Natural killer cell (primary cell): Measurements from ENCODE around the gene CRIM1. TPM values are rescaled to one million over a fixed set of nuclear protein-coding genes. Genes with fewer than 3 reads are reported as not detected.

ENCODE experiments used
- ATAC-seq, 3 donors: fragments of 150-1000 bp in 2 of 3; fragments of 200-7000 bp in 1 of 3; cut with Tn5 transposase; 1 replicate in 1 of 3; 2 replicates in 2 of 3; pipeline ENCODE4 v1.10.0; 2021; ENCODE audit warnings: mild to moderate bottlenecking in 2 of 3, moderate library complexity in 2 of 3
- DNase-seq, 2 donors: peaks; one replicate each; pipeline versions ENCODE4 v3.0.0 to v3.0.0-alpha.2; 2013 to 2021; ENCODE audit warnings: mixed read lengths in 1 of 2
- H3K27ac ChIP-seq: one replicate; pipeline ENCODE4 v1.5.1; 2013; ENCODE audit warnings: mild to moderate bottlenecking, low read length
- H3K27me3 ChIP-seq: one replicate; pipeline ENCODE4 v1.6.1; 2013; ENCODE audit warnings: low read length; ENCODE audit not compliant: control insufficient read depth, insufficient read depth
- H3K36me3 ChIP-seq: one replicate; pipeline ENCODE4 v1.6.1; 2013; ENCODE audit warnings: low read length; ENCODE audit not compliant: control insufficient read depth, insufficient read depth
- H3K4me1 ChIP-seq: one replicate; pipeline ENCODE4 v1.6.1; 2013; ENCODE audit warnings: low read length; ENCODE audit not compliant: control insufficient read depth, insufficient read depth
- H3K4me3 ChIP-seq: one replicate; pipeline ENCODE4 v1.5.1; 2013; ENCODE audit warnings: low read length
- H3K9me3 ChIP-seq: one replicate; pipeline ENCODE4 v1.6.1; 2013; ENCODE audit warnings: low read length; ENCODE audit not compliant: control insufficient read depth, insufficient read depth
- H3K27ac Mint-ChIP-seq, 2 donors: one replicate each; pipeline ENCODE4 v1.8.0; 2022; ENCODE audit warnings: mild to moderate bottlenecking in 2 of 2, mixed read lengths in 2 of 2, moderate library complexity in 1 of 2
- H3K27me3 Mint-ChIP-seq, 2 donors: one replicate each; pipeline ENCODE4 v1.8.0; 2022; ENCODE audit warnings: low read depth in 2 of 2, mixed read lengths in 2 of 2
- H3K36me3 Mint-ChIP-seq: one replicate; pipeline ENCODE4 v1.8.0; 2022; ENCODE audit warnings: mixed read lengths
- H3K4me1 Mint-ChIP-seq, 2 donors: one replicate each; pipeline ENCODE4 v1.8.0; 2022; ENCODE audit warnings: mixed read lengths in 2 of 2
- H3K4me3 Mint-ChIP-seq: one replicate; pipeline ENCODE4 v1.8.0; 2022; ENCODE audit warnings: mild to moderate bottlenecking, moderate library complexity, mixed read lengths
- H3K9me3 Mint-ChIP-seq, 2 donors: one replicate each; pipeline ENCODE4 v1.8.0; 2022; ENCODE audit warnings: mixed read lengths in 2 of 2
- CTCF ChIP-seq: fragments of 200-600 bp; IDR thresholded peaks from one replicate; pipeline ENCODE4 v1.8.0; 2022; ENCODE audit warnings: antibody characterized with exemption
- WGBS: methylation state at CpG from one replicate; pipeline ENCODE4 v1.1.7; 2013; ENCODE audit warnings: missing lambda C conversion rate; ENCODE audit not compliant: insufficient coverage; 5-methylcytosine and 5-hydroxymethylcytosine counted together
- intact Hi-C: fragments of 100-400 bp; cut with micrococcal nuclease; formaldehyde crosslinking; loops from one replicate; pipeline ENCODE4 v1.14.2; 2022
- total RNA-seq, 4 donors: library from RNA; stranded (reverse); fragments of 120-200 nt in 1 of 4; gene quantifications; one replicate each; pipeline versions ENCODE4 v1.2.3 to v1.2.4, GENCODE V29; 2013 to 2022

CRIM1 gene
- total RNA-seq, 3 donors from 2014 or later (not counting 1 experiment from before 2014, with no cell fraction given), result 19.3 to 34.1 (median 32.9) TPM

- H3K4me1 Mint-ChIP-seq, result peaks cover 3% of the 10 kb centered on the region in 2 donors
- intact Hi-C loops, result no loop called here
- no peak overlapping the region for H3K27ac ChIP-seq
- H3K27me3 Mint-ChIP-seq, result no peaks in the 10 kb centered on the region
- no peaks in the 10 kb centered on the region for H3K9me3 ChIP-seq
- no peaks in the 10 kb centered on the region for H3K9me3 Mint-ChIP-seq
- H3K4me3 Mint-ChIP-seq, result no peak overlapping the region
- DNase-seq (no peak), ATAC-seq (no peak)
- TF ChIP-seq CTCF, result no peak
- H3K36me3 Mint-ChIP-seq, result peaks cover 17% of the 10 kb centered on the region
- no peak overlapping the region for H3K27ac Mint-ChIP-seq
- no peaks in the 10 kb centered on the region for H3K4me1 ChIP-seq
- no peaks in the 10 kb centered on the region for H3K27me3 ChIP-seq
- peaks cover 16% of the 10 kb centered on the region for H3K36me3 ChIP-seq
- no peak overlapping the region for H3K4me3 ChIP-seq
- WGBS, result 92% methylated on average over 4 of the region's 4 CpGs
Observed at GRCh38 chr2:36523153-36523552, 167.6 kb downstream of the CRIM1 start.

GRCh38 chr2:36525245-36525644 is 169.7 kb downstream of the CRIM1 start:
- no peak for DNase-seq
- no peaks in the 10 kb centered on the region for H3K27me3 Mint-ChIP-seq
- no peaks in the 10 kb centered on the region for H3K9me3 ChIP-seq
- WGBS, result 95% methylated on average over 5 of the region's 5 CpGs
- peaks cover 7% of the 10 kb centered on the region for H3K36me3 ChIP-seq
- H3K27ac ChIP-seq, result no peak overlapping the region
- H3K4me3 Mint-ChIP-seq, result no peak overlapping the region
- H3K4me1 Mint-ChIP-seq, result peaks cover 12 to 13% of the 10 kb centered on the region in 2 donors
- no peak overlapping the region for H3K4me3 ChIP-seq
- H3K27ac Mint-ChIP-seq, result no peak overlapping the region
- H3K9me3 Mint-ChIP-seq, result no peaks in the 10 kb centered on the region
- peaks cover 8% of the 10 kb centered on the region for H3K36me3 Mint-ChIP-seq
- no peaks in the 10 kb centered on the region for H3K27me3 ChIP-seq
- intact Hi-C loops, result no loop called here
- TF ChIP-seq CTCF, result no peak
- ATAC-seq, result no peak
- no peaks in the 10 kb centered on the region for H3K4me1 ChIP-seq

GRCh38 chr2:36526226-36526625 is 170.6 kb downstream of the CRIM1 start:
- intact Hi-C loops, result no loop called here
- 81% methylated on average over 2 of the region's 2 CpGs for WGBS
- H3K36me3 Mint-ChIP-seq, result peaks cover 8% of the 10 kb centered on the region
- Histone ChIP-seq H3K36me3 (peaks cover 7% of the 10 kb centered on the region), H3K9me3 (no peaks in the 10 kb centered on the region), H3K27ac (no peak overlapping the region), H3K27me3 (no peaks in the 10 kb centered on the region), H3K4me1 (no peaks in the 10 kb centered on the region), H3K4me3 (no peak overlapping the region)
- ATAC-seq, result no peak
- TF ChIP-seq CTCF, result no peak
- no peaks in the 10 kb centered on the region for H3K27me3 Mint-ChIP-seq
- no peak overlapping the region for H3K4me3 Mint-ChIP-seq
- H3K9me3 Mint-ChIP-seq, result no peaks in the 10 kb centered on the region
- no peak for DNase-seq
- H3K27ac Mint-ChIP-seq, result no peak overlapping the region
- H3K4me1 Mint-ChIP-seq, result peaks cover 12 to 13% of the 10 kb centered on the region in 2 donors

- Histone ChIP-seq H3K36me3 (peaks cover 3% of the 10 kb centered on the region), H3K27me3 (no peaks in the 10 kb centered on the region), H3K27ac (no peak overlapping the region), H3K4me1 (no peaks in the 10 kb centered on the region), H3K9me3 (no peaks in the 10 kb centered on the region), H3K4me3 (no peak overlapping the region)
- Mint-ChIP-seq H3K27ac (peak overlapping the region; percentile 51 to 60), H3K36me3 (peaks cover 8% of the 10 kb centered on the region), H3K4me3 (no peak overlapping the region), H3K4me1 (peaks cover 12 to 13% of the 10 kb centered on the region in 2 donors), H3K9me3 (no peaks in the 10 kb centered on the region), H3K27me3 (no peaks in the 10 kb centered on the region)
- WGBS, result 63% methylated on average over 4 of the region's 4 CpGs
- no peak for TF ChIP-seq CTCF
- intact Hi-C loops, result no loop called here
- DNase-seq (no peak), ATAC-seq (peak; percentile 50 to 85 (median 58))
Observed at GRCh38 chr2:36528274-36528673, 172.7 kb downstream of the CRIM1 start.
